GM12872 (cell line): Measurements from ENCODE around the gene CHAD.

Experiments used
- CTCF ChIP-seq: IDR thresholded peaks from 3 replicates; pipeline ENCODE4 v1.5.1; 2011; ENCODE audit warnings: low read depth, mild to moderate bottlenecking, low read length, moderate library complexity; ENCODE audit not compliant: insufficient read depth

The CHAD gene

GRCh38 chr17:50458270-50458669, 10.4 kb downstream of the CHAD start:
- no peak for TF ChIP-seq CTCF

DNA sequence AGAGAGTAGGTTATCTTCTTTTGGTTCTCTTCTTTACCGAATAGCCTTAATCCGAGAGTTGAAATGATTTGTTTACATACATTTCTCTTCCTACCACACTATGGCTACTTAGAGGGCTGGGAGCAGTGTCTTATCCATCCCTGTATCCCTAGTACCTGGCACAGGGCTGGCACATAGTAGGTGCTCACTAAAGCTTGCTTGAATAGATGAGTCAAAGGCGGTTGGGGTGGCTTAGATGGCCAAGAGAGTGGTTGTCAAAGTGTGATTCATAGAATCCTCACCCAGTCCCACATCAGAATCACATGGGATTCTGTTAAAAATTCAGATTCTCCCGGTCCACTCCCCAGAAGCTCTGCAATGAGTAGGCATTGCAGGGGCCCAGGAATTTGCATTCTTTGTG, 11.1 kb downstream of the CHAD start:
- no peak for TF ChIP-seq CTCF

DNA sequence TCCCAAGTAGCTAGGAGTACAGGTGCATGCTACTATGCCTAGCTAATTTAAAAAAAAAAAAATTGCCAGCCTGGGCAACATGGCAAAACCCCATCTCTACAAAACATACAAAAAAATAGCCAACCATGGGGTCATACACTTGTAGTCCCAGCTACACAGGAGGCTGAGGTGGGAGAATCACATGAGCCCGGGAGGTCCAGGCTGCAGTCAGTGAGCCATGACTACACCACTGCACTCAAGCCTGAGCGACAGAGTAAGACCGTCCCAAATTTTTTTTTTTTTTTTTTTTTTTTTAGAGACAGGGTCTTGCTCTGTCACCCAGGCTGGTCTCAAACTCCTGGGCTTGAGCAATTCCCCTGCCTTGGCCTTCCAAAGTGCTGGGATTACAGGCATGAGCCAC, 14.8 kb downstream of the CHAD start:
- TF ChIP-seq CTCF = no peak

- no peak for TF ChIP-seq CTCF
Observed at GRCh38 chr17:50452630-50453300, 15.9 kb downstream of the CHAD start.

DNA sequence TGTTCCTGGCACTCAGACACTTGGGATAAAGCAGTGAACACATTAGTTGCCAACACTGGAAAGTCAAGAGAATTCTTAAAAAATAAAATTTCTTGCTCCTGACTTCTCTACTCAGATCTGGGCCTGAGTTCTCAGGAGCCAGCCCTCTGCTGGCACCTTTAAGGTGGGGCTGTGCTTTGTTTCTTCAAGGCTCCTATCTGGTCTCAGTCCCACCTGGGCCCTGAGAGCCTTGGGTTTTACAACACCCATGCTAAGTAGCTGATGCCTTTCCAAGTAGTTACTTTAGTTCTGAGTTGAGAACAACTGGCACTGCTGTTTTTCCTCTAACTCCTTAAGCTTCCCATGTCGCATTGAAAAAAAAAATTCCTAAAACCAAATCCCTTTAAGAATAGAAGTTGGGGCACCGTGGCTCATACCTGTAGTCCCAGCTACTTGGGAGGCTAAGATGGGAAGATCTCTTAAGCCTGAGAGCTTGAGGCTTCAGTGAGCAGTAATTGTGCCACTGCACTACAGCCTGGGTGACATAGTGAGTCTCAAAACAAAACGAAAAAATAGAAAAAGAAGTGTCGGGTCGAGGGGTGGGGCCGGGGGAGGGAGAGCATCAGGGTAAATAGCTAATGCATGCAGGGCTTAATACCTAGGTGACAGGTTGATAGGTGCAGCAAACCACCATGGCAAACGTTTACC, 16.6 kb downstream of the CHAD start:
- no peak for TF ChIP-seq CTCF

DNA sequence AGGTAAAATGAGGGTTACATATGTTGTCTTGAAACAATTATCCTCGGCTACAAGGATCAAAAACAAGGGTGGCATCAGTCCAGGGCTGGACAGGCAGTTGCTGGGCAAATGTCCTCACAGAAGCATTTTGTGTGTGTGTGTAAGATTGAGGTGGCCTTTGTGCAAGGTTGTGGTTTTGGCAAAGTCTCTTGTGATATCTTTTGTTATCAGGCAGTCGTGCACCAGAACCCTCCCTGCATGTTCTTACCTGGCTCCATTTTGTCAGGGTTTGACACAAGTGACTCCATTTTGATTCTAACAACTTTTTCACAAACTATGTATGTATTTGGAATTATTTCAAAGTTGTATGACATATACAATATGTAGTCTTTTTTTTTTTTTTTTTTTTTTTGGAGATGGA, 20.0 kb downstream of the CHAD start:
- TF ChIP-seq CTCF = no peak

DNA sequence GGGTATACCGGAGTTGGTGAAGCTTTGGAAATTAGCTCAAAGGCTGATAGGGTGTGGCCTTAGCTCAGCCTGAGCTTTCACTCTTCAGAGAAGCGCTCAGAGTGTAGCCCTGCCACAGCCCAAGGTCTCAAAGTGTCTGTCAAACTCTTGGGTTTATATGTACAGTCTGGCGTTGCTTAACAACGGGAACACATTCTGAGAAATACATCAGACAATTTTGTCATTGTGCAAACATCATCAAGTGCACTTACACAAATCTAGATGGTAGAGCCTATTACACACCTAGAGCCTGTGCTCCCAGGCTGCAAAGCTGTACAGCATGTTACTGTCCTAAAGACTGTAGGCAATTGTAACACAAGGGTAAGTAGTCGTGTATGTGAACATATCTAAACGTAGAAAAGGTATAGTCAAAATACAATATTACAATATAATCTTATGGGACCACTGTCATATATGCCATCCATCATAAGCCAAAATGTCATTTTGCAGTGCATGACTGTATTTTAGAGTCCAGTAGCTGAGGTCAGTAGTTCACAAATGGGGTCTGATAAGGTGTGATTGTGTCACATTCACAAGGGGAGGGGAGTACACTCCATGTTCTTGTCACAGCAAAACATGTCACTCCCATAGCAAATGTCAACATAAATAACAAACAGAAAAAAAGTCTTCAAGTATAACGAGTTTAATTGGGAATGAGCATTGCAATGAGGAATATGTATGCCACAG, 20.6 kb downstream of the CHAD start:
- no peak for TF ChIP-seq CTCF
